ENCODE results near the gene ENAM. TPM values are rescaled to one million over a fixed set of nuclear protein-coding genes. Genes with fewer than 3 reads are reported as not detected.

Gene ENAM
- total and polyA plus RNA-seq, 2 of the 13 experiments (the other 11 are each of a cell fraction or from before 2014, with no cell fraction given) = not detected

GRCh38 chr4:70687821-70688794, 59.6 kb downstream of the ENAM start, which contains the start of gene UTP3 (continued):
- TF ChIP-seq RFXAP (CRISPR knock-in tag; IDR thresholded peaks at IDR 0.05; ENCODE audit: borderline replicate concordance) = peak; percentile 83; the same call in 1 of the 2 replicates
- peak; percentile 54; the same call in 1 of the 2 replicates for TF ChIP-seq BCL3 (CRISPR knock-in tag; IDR thresholded peaks at IDR 0.05)
- TF ChIP-seq ZFP82 (CRISPR knock-in tag; IDR thresholded peaks at IDR 0.05; ENCODE audit: borderline replicate concordance) = no peak
- TF ChIP-seq ZNF331 (CRISPR knock-in tag; IDR thresholded peaks at IDR 0.05) = peak; percentile 83; the same call in 1 of the 2 replicates
- TF ChIP-seq KAT2B (IDR thresholded peaks at IDR 0.05; ENCODE audit: borderline replicate concordance, low read depth, low read length) = peak; percentile 24; the same call in 1 of the 2 replicates
- TF ChIP-seq DR1 (CRISPR knock-in tag; IDR thresholded peaks at IDR 0.05) = 0 out of 2 replicates have a peak, but pooled peaks have one; percentile 68
- peak; percentile 83 to 90 for TF ChIP-seq POLR2A (IDR thresholded peaks at IDR 0.05; ENCODE audit: insufficient read depth in 1 of 2, low read depth in 2 of 2, low read length in 2 of 2)
- TF ChIP-seq NCOA5 (CRISPR knock-in tag; IDR thresholded peaks at IDR 0.05) = no peak
- peak; percentile 98 for TF ChIP-seq IKZF5 (CRISPR knock-in tag; IDR thresholded peaks at IDR 0.05)
- peak; percentile 98 for TF ChIP-seq ZMYM4 (CRISPR knock-in tag; IDR thresholded peaks at IDR 0.05)
- TF ChIP-seq PHF20 (CRISPR knock-in tag; IDR thresholded peaks at IDR 0.05) = peak; percentile 99
- peak; percentile 71 for TF ChIP-seq PPARG (CRISPR knock-in tag; conservative IDR thresholded peaks at IDR 0.05)
- no peak for TF ChIP-seq SP1 (IDR thresholded peaks at IDR 0.05)
- TF ChIP-seq SP1 (CRISPR knock-in tag; IDR thresholded peaks at IDR 0.05) = peak; percentile 83
- no peak for TF ChIP-seq SMARCC2 (IDR thresholded peaks at IDR 0.05)
- TF ChIP-seq ZNF878 (CRISPR knock-in tag; IDR thresholded peaks at IDR 0.05) = peak; percentile 74; the same call in 1 of the 2 replicates
- TF ChIP-seq IRF1 (CRISPR knock-in tag; IDR thresholded peaks at IDR 0.05; ENCODE audit: low read depth) = no peak
- peak; percentile 98 for TF ChIP-seq PHF5A (CRISPR knock-in tag; IDR thresholded peaks at IDR 0.05; ENCODE audit: low read depth, unreplicated experiment)
- TF ChIP-seq MXD4 (CRISPR knock-in tag; IDR thresholded peaks at IDR 0.05) = peak; percentile 36; the same call in 1 of the 2 replicates
- TF ChIP-seq ZNF329 (CRISPR knock-in tag; IDR thresholded peaks at IDR 0.05; ENCODE audit: low read depth) = peak; percentile 91
- TF ChIP-seq SCMH1 (CRISPR knock-in tag; IDR thresholded peaks at IDR 0.05; ENCODE audit: borderline replicate concordance) = no peak
- no peak for TF ChIP-seq PCBP1 (IDR thresholded peaks at IDR 0.05; ENCODE audit: borderline replicate concordance, low read depth, low read length)
- no peak; the same call in 1 of the 2 replicates for TF ChIP-seq KDM5B (CRISPR knock-in tag; IDR thresholded peaks at IDR 0.05; ENCODE audit: borderline replicate concordance)
- TF ChIP-seq ELF4 (CRISPR knock-in tag; IDR thresholded peaks at IDR 0.05; ENCODE audit: borderline replicate concordance) = no peak
- peak; percentile 63 for TF ChIP-seq RXRA (CRISPR knock-in tag; IDR thresholded peaks at IDR 0.05)
- peak; percentile 82; the same call in 1 of the 2 replicates for TF ChIP-seq ZNF580 (CRISPR knock-in tag; IDR thresholded peaks at IDR 0.05; ENCODE audit: borderline replicate concordance, low read depth)
- TF ChIP-seq STAG1 (CRISPR knock-in tag; IDR thresholded peaks at IDR 0.05) = peak; percentile 57
- TF ChIP-seq ZNF670 (CRISPR knock-in tag; IDR thresholded peaks at IDR 0.05; ENCODE audit: borderline replicate concordance) = no peak
